HEK293 (cell line): ENCODE data around the gene STAM2.

Source experiments
- CTCF ChIP-seq: fragments of 450-650 bp; formaldehyde crosslinking; IDR thresholded peaks from 2 replicates; pipeline ENCODE4 v1.5.1; 2016; ENCODE audit warnings: missing biosample characterization, missing genetic modification characterization
- GLIS2 ChIP-seq: fragments of 450-650 bp; formaldehyde crosslinking; IDR thresholded peaks from 2 replicates; pipeline ENCODE4 v1.5.1; 2016; ENCODE audit warnings: missing biosample characterization, missing genetic modification characterization
- PRDM4 ChIP-seq: fragments of 450-650 bp; formaldehyde crosslinking; IDR thresholded peaks from 2 replicates; pipeline ENCODE4 v1.5.1; 2017; ENCODE audit warnings: missing biosample characterization, missing genetic modification characterization
- ZFHX2 ChIP-seq: fragments of 450-650 bp; formaldehyde crosslinking; conservative IDR thresholded peaks from 2 replicates; pipeline ENCODE4 v1.5.1; 2016; ENCODE audit warnings: missing biosample characterization, missing genetic modification characterization
- ZNF274 ChIP-seq, 2 experiments: fragments of 200-500 bp in 1 of 2; fragments of 450-650 bp in 1 of 2; sonication (Bioruptor generic) in 1 of 2; formaldehyde crosslinking in 1 of 2; IDR thresholded peaks; 2 replicates each; pipeline versions ENCODE4 v1.5.1 to v1.6.1; 2014 to 2016; ENCODE audit warnings: borderline replicate concordance in 1 of 2, inconsistent platforms in 1 of 2, low read length in 1 of 2, missing biosample characterization in 1 of 2, missing genetic modification characterization in 1 of 2
- ZNF302 ChIP-seq: fragments of 450-650 bp; formaldehyde crosslinking; IDR thresholded peaks from 2 replicates; pipeline ENCODE4 v1.5.1; 2016; ENCODE audit warnings: missing biosample characterization, missing genetic modification characterization, low read depth
- ZNF776 ChIP-seq: fragments of 450-650 bp; formaldehyde crosslinking; IDR thresholded peaks from 2 replicates; pipeline ENCODE4 v1.5.0; 2017; ENCODE audit warnings: missing biosample characterization, missing genetic modification characterization, borderline replicate concordance

- TF ChIP-seq CTCF (tag by site-specific recombination) (no peak), ZFHX2 (tag by site-specific recombination) (no peak), ZNF274 (IDR thresholded peaks at IDR 0.05; ENCODE audit: low read length) (no peak), ZNF274 (tag by site-specific recombination; IDR thresholded peaks at IDR 0.05; ENCODE audit: borderline replicate concordance) (no peak), ZNF302 (tag by site-specific recombination) (no peak), ZNF776 (no peak), GLIS2 (tag by site-specific recombination) (no peak), PRDM4 (tag by site-specific recombination) (no peak)
These were observed 47.9 kb downstream of the STAM2 start for GRCh38 chr2:152127628-152128027.
